LoVo (cell line): ENCODE data around the gene SNPH.
A peak's percentile ranks its signal among the peaks of the same experiment; 100 is the strongest.

Experiments
- DNase-seq: peaks from one replicate; pipeline ENCODE4 v3.0.0-alpha.2; 2016; ENCODE audit warnings: low spot score

Gene SNPH

DNA sequence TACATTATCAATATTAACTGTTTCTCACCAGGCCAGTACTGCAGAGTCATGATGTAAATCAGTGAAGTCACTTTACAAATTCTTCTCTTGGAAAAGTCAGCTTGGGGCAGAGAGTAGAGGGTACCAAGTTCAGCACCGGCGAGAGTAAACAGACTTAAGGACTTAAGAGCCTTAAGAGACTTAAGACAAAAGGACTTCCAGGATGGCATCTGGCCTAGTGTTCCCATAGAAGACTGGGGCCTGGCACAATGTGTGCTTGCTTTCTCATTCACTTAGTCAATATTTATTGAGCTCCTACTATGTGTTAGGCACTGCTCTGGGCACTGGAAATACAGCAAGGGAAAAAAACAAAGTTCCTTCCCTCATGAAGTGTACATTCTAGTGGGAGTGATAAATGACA, 1.4 kb upstream of the SNPH start:
- no peak for DNase-seq

DNA sequence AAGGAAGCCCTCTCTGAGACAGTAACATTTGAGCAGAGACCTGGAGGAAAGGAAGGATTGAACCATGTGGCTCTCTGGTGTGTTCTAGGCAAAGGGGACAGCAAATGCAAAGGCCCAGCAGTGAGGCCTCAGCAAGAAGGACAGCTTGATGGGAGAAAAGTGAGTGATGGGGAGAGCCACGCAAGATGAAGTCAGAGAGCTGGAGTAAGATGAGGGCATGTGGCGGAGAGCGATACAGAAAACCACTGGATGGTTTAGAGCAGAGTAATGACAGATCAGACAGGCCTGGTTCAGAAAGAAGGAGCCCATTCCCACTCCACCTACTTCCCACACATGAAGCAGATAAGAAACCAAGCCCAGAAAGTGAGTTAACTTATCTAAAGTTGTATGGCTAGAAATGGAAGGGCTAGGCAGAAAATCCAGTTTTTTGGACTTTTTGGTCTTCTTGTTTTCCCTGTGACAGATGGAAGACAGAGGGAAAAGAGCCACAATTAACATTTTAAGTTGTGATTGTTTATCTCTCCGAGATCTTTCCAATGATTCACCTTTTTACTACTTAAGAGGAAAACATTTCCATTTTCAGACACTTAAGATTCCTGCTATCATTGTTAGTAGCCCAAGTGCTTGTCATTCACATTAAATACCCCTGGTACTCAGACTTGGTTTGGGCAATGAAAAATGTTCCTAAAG, 723 bp upstream of the SNPH start:
- no peak for DNase-seq

DNA sequence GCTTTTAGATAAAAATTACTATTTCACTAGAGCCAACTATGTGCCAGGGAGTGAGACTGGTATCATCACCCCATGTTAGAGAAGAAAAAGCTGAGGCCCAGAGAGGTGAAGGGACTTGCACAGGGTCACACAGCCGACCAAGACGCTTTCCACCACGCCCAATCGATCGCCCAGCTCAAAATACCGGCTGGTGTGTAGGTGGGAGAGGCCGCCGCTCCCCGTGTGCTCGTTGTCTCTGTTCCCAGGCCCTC, 253 bp upstream of the SNPH start:
- peak; percentile 32 for DNase-seq

DNA sequence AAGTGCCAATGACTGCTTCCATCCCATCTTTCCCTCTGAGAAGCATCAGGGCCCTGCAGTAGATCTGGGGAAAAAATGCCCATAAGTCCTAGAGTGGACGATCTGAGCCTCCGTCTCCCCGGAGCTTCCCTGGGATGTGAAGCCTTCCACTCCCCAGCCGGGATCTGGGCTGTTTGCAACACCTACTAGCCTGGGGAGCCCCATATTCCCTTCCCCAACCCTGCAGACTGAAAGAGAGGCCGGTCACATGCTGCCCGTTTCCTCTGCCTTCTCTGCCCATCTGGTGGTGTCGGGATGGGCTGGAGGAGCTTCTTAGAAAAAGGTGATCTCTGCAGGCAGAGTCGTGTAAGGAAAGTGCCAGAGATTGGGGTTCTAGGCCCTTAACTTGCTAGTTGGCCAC, 1.1 kb downstream of the SNPH start:
- no peak for DNase-seq

DNA sequence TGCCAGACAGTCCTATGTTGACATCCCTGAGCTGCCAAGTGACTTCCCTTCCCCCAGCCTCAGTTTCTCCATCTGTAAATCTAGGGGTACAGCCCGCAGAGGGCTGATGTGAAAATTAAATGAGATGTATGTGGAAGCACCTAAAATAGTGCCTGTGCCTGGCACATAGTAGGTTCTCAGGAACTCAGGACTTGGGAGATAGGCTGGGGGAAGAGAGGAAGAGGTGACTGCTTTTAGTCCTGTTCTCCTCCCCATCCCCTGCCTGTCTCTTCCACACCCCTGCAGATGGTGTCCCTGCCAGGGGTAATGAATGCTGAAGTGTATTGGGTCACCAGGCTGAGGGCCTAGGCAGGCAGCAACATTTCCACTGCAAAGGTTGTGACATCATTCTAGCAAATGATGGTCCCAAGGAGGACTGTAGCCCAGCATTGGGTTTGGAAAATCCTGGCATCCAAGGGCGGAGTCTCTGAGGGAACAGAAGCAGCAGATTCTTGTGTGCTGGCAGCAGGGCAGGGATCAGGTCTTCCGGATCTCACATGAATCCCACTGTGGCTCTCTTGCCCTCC, 1.8 kb downstream of the SNPH start:
- no peak for DNase-seq

DNA sequence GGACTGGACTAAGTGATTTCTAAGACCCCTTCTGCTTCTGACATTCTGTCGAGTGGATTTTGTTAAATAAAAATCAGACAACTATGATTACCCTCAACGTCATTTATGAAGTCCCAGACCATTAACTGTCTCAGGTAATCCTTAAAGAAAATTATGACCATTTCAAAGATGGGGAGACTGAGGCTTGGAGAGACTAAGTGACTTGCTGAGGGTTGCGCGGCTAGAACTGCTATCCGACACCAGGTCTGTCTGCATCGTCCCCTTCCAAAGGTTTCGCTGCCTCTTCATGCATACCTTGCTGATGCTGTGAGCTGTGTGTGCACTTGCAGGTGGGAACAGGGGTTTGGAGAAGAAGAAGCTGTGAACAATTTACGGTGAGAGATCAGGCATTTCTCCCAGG, 3.1 kb downstream of the SNPH start:
- DNase-seq = no peak

DNA sequence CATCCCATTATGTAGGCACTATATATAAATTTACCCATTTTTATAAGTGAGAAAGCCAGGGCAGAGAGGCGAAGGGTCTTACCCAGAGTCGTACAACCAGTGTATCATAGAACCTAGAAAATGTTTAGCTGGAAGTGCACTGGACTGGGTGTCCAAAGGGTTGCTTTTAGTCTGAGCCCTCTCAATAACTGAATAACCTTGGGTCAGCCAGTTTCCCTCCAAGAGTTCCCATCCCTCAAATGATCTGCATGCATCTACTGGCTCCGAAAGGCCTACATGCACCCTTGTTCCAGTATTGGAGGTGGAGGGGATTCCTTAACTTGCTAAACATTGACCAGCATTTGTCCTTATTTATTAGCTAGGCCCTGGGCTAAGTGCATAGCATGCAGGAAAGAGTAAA, 3.8 kb downstream of the SNPH start:
- no peak for DNase-seq

DNA sequence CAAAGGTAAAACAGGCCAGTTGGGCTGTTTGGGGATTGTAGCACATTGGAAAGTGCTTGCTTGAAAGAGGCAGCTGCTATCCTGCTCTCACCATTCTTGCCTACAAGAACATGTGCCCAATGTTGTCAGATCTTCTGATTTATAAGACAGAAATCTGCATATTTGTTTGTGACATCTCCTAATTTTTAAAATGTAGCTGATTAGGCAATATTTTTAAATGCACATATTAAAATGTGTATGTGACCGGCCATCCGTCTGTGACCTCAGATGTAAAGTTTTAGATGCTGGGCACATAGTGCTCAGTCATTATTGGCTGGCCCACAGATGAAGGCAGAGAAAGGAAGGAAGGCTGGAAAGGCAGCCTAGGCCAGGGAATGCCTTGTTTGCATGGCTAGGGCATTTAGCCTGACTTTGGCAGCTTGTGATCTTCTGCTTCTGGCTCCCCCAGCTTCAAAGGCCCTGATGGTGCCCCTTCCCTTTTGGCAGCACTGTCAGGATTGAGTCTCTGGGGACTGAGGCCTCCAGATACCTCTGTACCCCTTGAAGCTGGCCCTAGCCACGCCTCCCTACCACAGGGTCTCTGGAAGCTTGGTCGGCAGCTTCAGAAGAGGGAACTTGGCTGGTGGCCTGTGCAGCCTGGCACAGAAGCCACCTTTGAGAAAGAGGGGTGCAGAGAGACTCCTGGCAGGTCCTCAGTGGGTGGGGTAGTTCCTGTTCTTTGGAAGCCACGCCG, 6.4 kb downstream of the SNPH start:
- DNase-seq = no peak

DNA sequence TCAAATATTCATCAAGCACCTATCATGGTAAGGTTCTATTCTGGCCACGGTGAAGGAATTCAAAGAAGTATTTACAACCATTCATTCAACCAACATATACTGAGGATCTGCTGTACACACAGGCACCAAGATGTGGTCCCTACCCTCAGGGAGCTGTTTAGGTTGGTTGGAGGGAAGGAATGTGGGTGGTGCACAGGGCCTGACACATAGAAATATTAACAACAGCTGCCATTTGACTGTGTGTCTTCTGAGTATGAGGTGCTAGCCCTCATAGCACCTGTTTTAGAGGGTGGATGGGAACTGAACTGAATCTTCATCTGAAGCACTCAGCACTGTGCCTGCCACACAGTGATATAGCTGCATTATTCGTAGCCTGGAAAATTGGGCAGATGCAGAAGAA, 7.3 kb downstream of the SNPH start:
- no peak for DNase-seq

DNA sequence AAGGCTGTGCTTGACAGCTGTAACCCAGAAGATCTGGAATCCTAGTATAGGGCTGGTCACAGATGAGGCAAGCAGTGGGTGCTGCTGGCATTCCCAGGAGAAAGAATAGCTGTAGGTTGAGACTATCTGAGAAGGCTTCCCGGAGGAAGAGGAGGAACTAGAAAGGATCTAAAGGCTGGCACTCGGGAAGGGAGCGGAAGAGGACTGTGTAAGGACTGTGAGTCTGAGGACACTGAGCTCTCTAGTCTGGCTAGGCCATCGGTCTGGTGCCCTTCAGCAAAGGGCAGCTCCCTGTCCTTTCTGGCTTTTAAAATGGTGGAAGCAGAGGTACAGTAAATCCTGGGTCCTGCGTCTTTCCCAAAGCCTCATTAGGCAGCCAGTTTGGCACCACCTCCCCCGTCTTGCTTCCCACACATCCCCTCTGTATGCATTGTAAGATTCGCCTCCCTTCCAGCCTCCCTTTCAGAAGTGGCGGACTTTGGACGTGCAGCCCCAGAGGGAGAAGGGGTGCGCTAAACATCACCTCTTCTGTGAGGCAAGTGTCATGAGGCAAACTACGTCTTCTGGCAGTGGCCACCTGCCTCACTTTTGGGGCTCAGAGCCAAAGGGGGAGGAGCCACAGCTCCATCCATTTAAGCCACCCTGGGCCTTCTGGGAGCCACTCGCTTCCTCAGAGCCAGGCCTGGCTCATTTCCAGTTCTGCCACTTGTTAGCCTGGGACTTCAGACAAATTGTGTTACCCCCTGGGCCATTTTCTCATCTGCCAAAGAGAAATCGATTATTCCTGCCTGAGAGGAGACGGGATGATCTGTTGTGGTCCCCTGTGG, 8.6 kb downstream of the SNPH start:
- DNase-seq = no peak

DNA sequence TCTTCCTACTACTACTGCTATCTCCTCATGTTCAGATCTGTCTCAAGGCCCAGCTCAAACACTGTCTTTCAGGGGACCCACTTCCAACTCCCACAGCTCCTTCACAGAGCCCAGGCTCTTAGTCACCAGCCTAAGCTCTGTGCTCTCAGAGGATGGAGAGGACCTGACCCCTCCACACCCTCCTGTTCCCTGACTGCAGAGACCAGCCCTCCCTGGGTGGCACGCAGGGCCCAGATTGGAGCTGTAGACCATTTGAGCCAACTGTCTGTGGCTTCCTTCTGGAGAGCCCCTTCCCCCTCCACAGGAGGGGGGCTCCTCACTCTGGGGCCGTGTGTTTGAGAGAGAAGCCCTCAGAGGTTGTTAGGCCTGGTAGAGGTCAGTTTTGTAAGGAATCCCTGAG, 9.8 kb downstream of the SNPH start:
- no peak for DNase-seq

DNA sequence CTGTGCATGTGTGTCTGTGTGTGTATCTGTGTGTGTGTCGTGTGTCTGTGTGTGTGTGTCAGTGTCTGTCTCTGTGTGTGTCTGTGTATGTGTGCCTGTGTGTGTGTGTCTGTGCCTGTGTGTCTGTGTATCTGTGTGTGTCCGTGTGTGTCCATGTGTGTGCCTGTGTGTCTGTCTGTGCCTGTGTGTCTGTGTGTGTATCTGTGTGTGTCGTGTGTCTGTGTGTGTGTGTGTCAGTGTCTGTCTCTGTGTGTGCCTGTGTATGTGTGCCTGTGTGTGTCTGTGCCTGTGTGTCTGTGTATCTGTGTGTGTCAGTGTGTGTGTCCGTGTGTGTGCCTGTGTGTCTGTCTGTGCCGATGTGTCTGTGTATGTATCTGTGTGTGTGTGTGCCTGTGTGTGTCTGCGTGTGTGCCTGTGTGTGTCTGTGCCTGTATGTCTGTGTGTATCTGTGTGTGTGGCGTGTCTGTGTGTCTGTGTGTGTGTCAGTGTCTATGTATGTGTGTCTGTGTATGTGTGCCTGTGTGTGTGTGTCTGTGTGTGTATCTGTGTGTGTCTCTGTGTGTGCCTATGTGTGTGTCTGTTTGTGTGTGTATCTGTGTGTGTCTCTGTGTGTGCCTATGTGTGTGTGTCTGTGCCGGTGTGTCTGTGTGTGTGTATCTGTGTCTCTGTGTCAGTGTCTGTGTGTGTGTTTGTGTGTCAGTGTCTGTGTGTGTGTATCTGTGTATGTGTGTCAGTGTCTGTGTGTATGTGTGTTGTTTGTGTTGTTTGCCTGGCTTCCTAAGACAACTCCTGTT, 11.6 kb downstream of the SNPH start:
- no peak for DNase-seq

DNA sequence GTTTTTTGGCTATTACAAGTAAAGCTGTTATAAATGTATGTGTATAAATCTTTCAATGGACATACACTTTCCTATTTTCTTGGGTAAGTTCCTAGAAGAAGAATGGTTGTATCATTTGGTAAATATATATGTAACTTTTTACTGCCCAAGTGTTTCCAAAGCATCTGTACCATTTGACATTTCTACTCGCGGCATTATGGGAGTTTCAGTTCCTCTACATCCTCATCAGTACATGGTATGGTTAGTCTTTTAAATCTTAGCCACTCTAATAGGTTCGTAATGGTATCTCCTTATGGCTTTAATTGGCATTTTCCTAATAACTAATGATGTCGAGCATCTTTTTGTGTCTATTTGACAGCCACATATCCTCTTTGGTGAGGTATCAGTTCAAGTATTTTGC, 12.9 kb downstream of the SNPH start:
- no peak for DNase-seq

DNA sequence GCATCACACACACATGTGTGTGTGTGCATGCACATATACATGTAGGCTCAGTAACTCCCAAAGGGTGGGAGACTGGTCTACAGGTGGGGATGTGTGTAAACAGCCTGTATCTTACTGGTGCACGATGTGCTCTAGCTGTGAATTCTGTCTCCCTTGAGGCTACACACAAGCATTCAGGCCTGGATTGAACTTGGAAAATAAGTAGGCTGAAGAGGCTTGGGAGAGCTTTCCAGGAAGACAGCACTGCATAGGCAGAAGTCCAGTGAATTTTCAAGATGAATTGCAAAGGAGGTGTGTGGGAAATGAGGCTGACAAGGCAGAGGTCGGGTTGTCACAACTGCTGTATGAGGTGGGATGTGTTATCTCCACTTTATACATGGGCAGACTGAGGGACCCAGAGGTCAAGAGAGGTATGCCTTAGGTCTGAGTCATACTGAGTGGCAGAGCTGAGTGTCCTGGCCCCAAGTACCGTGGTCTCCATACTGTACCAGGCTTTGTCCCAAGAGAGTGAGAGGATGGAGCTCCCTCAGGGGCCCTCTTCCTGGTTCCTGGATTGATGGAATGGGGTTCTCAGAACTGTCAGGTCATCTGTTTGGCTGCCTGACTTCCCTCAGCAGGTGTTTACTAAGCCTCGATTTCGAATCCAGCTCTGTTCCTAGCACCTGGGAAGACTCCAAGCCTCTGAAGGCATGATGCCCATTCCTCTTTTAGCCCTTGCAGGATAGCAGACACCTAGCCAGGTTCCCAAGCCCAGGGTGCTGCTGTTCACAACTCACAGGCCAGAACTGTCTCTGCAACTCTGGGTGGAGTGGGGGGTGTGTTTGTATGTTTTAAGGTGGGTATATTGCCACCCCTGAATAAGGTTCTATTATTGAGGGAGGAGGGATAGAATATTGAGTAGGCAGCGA, 14.4 kb downstream of the SNPH start:
- no peak for DNase-seq

DNA sequence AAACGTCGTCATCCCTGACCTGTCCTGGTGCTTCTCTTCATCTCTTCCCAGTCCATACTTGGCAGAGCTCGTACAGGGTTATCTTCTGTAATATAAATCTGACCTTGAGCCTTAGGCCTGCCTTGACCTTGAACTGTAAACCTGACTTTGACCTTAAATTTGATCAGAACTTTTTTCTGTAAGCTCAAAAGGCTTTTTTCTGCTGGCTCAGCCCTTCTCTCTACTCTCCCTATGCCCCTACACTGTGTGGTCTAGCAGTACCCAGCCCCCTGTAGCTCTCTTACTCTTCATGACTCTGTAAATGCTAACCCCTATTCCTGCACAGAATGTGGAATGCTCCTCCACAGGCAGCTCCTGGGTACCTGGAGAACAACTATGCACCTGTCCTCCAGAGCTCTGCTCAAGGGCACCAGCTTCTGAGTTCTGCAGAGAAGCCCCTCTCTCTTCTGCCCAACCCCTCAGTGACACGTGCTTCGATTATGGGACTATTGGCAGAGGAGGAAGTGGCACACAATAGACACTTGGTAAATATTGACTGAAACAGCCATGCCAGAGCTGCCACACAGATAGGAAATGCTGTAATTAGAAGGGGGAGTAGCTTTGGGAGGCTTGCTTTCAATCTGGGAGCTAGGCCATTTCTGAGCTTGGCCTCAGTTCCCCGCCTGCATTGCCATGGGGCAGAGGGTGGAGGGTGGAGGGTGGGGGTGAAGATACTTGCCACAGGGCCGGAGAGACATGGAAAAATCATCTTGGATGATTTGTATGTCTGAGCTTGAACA, 15.4 kb downstream of the SNPH start:
- no peak for DNase-seq

DNA sequence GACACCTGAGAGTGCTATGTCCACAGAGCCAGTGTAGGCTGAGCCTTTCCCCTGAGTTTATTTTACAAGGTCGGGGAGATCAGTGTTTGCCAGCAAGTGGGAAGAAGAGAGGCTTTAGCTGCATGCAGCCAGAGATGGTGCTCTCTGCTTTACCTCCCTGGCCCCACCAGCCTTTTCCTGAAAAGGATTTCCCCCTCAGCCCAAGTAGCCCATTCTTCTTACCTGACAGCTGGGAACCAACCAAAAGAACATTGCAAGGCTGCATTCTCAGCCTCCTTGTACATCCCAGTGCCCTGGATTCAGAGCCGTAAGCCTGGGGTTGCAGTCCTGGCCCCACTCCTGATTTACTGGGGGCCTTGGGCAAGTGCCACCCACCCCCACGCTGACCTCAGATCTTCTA, 16.9 kb downstream of the SNPH start:
- DNase-seq = no peak

DNA sequence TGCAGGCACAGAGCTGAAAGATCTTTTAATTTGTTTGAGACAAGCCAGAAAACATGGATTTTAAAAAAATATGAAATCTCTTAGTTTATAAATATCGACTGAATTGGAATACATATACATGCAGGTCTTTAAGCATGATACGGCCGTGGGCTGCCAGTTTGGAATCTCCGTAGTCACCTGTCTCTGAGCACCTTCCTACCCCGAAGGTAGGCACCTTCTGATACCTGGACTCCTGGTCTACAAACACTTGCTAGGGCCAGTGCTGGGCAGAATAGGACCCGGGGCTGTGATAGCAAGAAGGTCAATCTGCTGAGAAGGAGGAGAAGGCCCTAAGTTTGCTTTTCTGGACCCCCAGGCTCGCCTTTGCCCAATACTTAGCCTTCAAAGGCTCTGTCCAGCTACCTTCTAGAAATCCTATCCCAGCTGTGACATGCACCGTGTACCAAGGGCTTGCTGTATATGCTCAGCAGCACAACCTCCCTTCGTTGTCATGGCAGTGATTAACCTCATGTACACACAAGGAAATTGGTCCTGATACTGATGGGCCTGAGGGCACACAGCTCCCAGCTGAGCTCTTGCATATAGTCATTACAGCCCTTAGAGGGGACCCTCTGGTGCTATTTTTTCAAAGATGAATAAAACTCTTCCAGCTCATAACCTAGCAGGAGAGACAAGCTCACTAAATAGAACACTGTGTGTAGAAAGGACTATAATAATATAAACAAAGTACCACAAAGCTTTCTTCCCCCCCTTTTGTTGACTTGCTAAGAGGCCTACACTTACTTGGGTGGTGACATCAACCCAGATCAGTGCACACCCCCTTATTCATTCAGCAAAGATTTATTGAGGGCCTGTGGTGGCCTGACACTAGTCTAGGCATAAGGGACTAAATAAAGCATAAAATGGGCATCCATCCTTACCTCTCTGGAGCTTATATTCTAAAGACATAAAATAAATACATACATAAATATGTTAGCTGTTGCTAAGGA, 17.7 kb downstream of the SNPH start:
- no peak for DNase-seq

DNA sequence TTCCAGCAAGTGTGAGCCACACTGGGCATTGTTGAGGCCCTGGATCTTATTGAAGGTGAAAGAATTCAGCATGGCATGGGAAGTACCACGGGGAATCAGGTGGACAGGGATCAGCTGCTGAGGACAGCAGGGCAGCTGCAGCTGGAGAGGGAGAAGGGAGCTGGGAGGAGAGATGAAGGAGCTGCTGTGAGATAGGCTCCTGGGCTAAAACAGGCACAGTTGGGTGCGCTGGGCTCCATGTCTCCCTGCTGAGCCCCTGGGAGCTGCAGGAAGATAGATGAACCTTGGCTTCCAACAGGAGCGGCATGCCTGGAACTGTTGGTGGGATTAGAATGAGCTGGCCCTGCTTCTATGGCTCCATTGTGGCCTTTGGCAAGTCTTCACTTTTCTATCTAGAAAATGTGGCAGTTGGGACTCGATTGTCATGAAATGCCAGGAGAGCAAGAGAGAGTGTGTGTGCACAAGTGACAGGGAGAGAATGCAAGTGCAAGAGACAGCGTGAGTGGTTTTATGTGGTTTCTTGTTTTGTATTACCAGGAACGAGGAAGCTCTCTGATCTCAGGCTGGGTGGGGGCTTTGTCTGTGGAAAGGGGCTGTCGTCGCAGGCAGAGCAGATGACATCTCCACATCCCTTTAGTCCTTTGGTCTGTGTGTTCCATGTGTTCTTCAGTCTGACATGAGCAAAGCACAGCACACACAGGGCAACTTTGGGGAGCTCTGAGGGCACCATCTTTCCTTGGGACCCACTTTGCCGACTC, 20.4 kb downstream of the SNPH start:
- no peak for DNase-seq
